ENCODE data around the gene GBGT1.

GBGT1 gene

DNA sequence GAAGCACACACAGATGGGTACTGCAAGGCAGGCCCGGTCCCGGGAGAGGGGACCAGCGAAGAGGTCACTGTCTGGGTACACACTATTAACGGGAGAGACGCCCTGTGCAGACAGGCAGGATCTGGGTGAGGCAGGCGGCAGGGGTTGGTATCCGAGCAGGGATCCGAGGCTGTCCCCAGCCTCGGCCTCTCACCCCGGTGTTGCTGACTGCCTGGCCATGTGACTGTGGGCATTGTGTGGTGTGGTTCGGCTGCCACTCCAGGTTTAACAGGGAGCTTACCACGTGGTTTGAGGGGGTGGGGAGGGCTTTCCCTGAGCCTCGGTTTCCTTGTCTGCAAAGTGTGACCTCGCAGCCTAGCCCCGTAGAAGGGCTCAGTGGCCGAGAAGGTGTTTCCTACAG lies 31.5 kb downstream of the GBGT1 start:
- H3K4me3 ChIP-seq (ENCODE audit: low read depth, low read length) = no peak overlapping the region
- no peak for DNase-seq (ENCODE audit: low read depth)

DNA sequence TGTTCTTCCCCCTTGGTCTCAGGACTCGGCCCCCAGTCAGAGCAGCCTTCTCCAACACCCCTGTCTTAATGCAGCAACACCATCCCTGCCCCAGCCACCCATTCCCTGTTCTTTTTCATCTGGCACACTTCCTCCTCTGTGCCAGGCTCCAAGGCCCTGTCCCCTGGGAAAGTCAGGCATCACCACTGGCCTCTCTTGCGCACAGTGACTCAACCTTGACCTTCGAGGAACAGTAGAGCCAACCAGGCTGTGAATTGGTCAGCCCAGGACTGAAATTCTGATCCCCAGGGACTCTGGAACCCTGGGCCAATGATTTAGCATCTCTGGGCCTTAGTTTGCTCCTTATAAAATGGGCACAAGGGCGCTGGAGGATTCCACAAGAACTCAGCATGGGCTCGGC lies 32.2 kb downstream of the GBGT1 start:
- H3K4me3 ChIP-seq (ENCODE audit: low read depth, low read length) = no peak overlapping the region
- DNase-seq (ENCODE audit: low read depth) = no peak

DNA sequence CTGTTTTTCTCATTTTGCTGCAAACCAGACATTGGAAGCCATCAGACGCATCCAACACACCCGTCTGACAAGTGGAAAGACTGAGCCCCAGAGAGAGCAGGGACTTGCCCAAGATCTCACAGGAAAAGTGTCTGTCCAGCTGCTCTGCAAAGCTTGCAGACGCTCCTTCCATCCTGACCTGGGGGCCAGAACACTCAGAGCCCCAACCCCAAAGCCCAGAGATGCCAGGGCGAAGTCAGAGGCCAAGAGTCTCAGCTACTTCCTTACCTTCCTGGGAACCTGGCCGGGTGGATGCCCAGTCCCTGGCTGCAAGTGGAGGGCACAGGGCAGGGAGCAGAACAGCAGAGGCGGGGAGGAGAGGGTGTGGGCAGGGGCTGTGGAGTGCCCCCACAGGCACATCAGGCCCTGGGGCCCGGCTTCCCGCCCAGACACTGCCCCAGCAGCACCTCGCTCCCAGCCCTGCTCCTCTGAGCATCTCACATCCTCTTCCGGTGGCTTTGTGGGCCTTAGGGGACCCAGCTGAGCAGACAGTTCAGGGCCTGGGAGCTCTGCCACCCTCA lies 32.9 kb downstream of the GBGT1 start:
- no peak for DNase-seq (ENCODE audit: low read depth)
- no peak overlapping the region for H3K4me3 ChIP-seq (ENCODE audit: low read depth, low read length)

DNA sequence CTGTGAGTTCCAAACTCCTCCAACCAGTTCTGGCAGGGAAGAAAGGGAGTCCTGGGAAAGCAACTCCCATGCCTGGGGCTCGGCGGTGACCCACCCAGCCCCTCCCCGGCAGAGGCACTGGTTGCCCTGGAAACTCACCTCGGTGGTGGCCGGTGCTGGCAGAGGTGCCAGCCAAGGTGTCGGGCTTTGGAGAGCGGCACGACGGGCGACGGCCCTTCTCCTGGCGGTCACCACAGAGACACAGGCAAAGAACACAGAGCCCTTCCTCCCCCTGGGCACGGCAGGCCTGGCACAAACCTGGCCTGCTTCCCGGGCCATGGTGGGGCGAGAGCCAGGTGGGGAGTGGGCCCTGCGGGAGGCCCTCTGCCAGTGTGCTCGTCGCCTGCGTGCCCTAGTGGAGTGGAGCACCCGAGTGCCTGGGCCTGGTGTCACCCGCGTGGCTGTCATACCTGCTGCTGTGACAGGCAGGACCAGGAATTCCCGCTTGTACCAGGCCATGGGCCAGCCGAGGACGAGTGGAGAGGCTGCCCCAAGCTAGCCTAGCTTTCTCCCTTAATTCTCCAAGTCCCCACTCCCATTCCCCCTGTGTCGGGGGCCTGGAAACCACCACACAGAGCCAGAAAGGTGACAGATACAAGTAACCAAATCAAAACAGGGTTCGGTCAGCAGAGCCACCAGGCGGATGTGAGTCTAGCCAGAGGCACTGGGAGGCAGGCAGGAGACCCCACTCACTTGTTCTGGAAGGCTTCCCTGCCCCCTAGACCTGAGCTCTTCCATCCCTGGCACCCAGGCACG lies 34.5 kb downstream of the GBGT1 start:
- no peak overlapping the region for H3K4me3 ChIP-seq (ENCODE audit: low read depth, low read length)
- no peak for DNase-seq (ENCODE audit: low read depth)

DNA sequence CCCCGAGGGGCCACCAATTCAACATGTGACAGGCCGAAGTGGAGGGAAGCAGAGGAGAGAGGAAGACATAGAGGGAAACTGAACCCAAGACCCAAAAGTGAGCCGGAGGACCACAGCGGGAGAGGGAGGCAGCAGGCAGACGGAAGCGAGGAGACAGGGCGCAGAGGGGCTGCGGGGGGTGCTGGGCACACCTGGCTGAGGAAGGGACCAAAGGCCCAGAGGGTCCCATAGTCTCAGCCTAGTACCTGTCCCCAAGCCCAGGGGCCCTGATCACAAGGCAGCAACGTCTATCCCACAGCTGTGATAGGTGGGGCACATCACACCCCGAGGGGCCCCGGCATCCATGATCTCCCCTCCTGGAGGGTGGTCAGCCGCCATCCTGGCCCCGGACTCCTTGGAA lies 35.6 kb downstream of the GBGT1 start:
- no peak overlapping the region for H3K4me3 ChIP-seq (ENCODE audit: low read depth, low read length)
- no peak for DNase-seq (ENCODE audit: low read depth)

DNA sequence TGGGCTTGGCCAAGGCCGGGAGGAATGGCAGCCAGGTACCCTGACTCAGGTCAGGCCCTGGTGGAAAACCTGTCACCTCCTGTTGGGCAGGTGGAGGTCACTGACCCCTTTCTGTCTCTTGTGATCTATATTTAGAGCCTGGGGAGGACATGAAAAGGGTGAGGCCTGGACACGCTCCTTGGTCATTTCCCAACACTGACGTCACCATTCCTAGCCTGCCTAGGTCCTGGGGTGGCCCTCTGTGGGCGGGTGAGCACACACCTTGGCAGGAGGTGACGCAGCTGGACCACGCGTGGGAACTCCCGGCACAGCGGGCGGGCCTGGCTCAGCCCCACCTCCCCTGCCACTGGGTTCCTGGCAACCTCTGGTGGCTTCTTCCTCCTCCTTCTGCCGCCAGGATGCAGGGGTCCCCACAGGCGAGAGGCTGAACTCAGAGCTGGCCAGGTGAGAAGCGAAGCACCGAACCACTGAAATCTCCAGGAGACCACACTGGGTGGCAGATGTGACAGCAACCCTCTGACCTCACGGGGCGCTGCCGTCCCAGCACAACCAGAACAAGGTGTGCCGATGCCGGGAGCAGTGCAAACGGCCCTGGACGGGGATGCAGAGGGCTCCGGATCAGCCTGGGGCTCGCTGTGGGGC lies 36.3 kb downstream of the GBGT1 start:
- no peak overlapping the region for H3K4me3 ChIP-seq (ENCODE audit: low read depth, low read length)
- DNase-seq (ENCODE audit: low read depth) = no peak

DNA sequence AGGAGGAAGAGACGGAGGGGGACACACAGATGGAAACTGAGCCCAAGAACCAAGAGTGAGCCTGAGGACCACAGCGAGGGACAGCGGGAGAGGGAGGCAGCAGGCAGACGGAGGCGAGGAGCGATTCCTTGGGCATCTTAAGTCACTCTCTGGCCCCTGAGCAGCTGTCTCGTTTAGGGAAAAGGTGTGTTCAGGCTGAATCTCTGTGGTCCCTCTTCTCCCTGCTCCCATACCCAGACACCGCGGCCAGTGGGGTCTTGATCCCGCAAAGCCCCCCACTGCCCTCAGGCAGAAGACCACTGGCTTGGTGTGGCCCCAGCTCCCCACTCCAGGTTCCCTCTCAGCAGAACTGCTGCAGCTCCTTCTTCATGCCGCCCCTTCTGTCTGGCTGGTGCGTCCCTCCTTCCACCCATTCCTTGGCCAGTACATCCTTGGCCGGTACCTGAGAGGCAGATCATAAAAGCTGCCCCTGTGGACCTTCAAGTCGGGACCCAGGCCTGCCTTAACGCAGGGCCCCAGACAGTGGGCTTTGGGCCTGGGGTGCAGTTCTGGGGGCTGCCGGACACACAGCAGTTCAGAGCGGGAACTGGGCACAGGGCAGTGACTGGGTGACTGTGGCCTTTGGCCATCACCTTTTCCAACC lies 36.9 kb downstream of the GBGT1 start:
- H3K4me3 ChIP-seq (ENCODE audit: low read depth, low read length) = no peak overlapping the region
- DNase-seq (ENCODE audit: low read depth) = no peak

DNA sequence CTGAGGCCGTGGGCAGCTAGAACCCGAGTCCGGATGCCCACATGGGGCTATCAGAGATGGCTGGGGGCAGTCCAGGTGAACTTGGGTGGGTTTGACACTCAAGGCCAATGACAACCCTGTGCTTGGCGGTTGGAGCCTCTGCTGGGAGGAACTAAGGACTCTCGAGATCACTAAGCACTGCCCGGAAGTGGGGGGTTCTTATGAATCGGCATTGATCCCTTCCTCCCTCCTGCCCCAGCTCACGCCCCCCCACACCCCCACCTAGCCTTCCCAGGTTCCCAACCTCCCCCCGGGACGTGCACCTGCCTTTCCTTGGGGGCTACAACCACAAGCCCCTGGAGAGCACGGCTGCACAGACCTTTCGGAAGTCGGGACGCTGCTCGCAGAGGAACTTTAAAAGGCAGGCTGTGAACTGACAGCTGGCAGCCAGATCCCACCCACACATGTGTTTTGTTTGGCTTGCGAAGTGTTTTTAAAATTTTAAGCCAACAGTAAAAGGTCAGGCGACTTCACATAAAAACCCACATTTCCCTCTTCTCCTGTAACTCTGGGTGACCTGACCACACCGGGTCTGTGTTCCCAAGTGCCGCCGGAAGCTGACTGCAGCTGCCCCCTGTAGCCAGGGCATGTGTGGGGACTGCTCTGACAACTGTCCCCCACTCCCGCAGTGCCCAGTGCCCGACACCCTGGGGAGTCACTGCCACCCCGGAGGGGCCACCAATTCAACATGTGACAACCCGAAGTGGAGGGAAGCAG lies 37.6 kb downstream of the GBGT1 start:
- no peak for DNase-seq (ENCODE audit: low read depth)
- no peak overlapping the region for H3K4me3 ChIP-seq (ENCODE audit: low read depth, low read length)

DNA sequence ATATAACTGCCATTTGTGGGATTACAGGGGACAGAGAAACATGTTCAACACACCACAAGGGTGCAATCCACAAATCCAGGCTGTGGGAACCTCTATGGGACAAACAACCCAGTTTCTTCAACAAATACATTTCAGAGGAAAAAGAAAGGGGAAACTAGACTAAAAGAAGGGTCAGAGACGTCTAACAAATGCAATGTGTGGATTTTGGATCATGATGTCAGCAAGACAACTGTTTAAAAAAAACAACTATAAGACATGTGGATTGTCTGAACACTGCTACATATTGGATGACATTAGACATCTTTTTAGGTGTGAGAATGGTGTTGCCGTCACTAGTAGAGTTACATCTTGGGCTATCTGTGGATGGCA lies 38.8 kb downstream of the GBGT1 start:
- DNase-seq (ENCODE audit: low read depth) = no peak
- no peak overlapping the region for H3K4me3 ChIP-seq (ENCODE audit: low read depth, low read length)

DNA sequence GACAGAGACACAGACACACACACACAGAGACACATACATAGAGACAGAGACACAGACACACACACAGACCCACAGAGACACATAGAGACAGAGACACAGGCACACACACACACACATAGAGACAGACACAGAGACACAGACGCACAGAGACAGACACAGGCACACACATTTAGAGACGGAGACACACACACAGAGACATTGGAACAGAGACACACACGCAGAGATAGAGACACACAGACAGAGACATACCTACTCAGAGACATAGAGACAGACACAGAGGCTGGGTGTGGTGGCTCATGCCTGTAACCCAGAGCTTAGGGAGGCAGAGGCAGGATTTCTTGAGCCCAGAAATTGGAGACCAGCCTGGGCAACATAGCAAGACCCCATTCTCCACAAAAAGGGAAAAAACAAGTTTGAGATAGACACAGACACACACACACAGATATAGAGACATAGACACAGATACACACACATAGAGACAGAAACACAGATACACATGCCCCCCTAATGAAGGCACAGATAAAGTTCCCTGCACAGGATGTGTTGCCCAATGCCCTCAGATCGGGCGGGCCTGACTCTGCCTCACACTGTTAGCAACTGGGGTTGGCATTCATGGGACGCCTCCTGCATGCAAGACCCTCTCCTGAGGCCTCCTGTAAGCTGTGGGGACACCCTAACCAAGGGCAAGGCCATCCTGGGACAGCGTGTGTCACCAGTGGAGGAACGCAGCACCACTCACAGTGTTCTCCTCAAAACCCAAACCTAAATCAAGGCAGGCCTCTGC lies 39.4 kb downstream of the GBGT1 start:
- H3K4me3 ChIP-seq (ENCODE audit: low read depth, low read length) = no peak overlapping the region
- DNase-seq (ENCODE audit: low read depth) = no peak

DNA sequence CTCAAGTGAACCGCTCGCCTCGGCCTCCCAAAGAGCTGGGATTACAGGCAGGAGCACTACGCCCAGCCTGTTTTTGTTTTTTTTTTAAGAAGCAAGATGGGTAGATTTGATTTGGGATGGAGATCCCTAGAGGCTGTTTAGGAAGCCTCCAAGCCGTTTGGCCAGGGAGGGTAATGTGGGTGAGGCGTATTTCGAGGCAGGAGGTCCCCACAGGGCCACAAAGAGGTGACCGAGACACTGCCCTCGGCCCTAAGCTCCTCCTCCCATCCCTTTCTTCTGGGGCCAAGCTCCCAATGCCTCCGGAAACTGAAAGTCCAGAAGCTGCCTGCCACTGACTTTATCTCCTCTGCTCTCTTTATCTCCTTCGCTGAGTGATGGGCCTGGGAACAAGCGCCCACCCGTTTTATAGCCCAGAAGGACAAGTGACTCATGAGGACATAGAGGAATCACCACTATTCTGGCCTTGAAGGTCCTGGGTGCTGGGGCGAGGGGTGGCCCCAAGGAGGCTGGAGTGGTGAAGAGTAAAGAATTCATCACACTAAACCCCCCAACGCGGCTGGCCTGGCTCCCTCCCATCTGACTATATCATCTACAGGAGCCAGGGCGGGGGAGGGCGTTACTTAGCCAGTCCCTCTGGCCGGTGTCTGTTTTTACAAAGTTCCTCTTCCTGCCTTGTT lies 40.6 kb downstream of the GBGT1 start:
- H3K4me3 ChIP-seq (ENCODE audit: low read depth, low read length) = no peak overlapping the region
- no peak for DNase-seq (ENCODE audit: low read depth)

DNA sequence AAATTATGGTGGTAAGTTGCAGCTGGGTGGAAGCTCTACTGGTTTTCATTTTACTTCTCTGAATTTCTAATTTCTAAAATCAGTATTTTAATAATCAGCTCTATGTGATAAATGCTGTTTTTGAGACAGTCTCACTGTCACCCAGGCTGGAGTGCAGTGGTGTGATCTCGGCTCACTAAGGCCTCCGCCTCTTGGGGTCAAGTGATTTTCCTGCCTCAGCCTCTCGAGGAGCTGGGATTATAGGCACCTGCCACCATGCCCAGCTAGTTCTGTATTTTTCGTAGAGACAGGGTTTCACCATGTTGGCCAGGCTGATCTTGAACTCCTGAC lies 41.1 kb downstream of the GBGT1 start:
- no peak overlapping the region for H3K4me3 ChIP-seq (ENCODE audit: low read depth, low read length)
- DNase-seq (ENCODE audit: low read depth) = no peak

DNA sequence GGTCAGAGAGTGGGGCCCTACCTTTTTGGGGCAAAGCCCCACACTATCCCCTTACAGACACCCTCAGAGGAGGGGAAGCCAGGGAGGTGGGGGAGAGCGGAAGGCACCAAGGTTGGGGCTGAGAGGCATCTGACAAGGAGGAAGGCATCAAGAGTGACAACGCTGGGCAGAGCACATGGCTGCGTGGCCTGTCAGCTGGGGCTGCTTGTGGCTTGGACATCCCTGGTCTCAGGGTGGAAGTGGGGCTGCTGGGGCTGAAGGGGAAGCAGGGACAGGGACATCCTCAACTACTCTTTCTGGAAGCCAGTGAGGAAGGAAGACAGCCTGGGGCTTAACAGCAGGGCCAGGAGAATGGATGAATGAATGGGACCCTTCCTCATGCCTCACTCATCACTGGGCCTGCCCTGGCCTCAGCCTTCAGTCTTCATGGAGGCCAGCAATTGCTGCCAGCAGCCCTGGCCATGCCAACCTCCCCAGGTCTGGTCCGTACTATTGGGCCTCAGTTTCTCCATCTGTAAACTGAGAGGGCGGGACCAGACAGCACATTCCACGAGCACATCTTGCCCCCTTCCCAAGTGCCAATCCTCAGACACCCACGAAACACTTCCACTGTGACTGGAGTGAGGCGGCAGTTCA lies 41.7 kb downstream of the GBGT1 start:
- no peak overlapping the region for H3K4me3 ChIP-seq (ENCODE audit: low read depth, low read length)
- DNase-seq (ENCODE audit: low read depth) = no peak

DNA sequence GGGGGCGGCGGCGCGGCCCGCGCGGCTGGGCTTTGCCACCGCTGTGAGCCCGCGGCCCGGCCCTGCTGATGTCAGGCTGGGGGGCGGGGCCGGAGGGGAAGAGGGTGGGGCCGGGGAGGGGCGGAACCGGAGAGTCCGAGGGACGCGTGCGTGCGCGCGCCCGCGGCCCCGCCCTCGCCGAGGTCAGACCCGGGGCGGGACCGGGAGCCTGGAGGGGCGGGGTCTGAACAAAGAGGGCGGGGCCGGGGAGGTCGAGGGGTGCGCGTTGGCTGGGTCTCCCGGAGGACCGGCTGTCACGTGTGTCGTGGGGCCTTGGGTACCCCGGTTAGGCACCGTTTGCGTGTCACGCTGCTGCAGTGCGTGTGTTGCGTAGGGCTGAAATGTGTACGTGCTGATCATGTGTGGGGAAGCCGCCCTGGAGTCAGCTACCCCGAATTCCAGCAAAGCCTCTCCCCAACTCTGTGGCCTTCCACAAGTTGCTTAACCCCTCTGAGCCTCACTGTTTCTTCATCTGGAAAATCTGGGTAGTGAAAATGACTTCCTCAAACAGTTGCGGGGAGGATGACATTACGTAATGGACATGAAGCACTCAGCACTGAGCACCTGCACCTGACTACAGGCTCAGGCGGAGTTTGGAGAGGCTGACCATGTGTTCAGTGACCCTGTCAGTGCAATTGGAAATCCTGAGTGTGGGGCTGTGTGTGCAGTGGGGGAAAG lies 42.4 kb downstream of the GBGT1 start, which contains the start of gene RALGDS:
Gene RALGDS (minus strand): TSS at position 43 of the 717 bp plus-strand sequence. CDS start 86 bp downstream, outside the sequence.
- DNase-seq (ENCODE audit: low read depth) = no peak

DNA sequence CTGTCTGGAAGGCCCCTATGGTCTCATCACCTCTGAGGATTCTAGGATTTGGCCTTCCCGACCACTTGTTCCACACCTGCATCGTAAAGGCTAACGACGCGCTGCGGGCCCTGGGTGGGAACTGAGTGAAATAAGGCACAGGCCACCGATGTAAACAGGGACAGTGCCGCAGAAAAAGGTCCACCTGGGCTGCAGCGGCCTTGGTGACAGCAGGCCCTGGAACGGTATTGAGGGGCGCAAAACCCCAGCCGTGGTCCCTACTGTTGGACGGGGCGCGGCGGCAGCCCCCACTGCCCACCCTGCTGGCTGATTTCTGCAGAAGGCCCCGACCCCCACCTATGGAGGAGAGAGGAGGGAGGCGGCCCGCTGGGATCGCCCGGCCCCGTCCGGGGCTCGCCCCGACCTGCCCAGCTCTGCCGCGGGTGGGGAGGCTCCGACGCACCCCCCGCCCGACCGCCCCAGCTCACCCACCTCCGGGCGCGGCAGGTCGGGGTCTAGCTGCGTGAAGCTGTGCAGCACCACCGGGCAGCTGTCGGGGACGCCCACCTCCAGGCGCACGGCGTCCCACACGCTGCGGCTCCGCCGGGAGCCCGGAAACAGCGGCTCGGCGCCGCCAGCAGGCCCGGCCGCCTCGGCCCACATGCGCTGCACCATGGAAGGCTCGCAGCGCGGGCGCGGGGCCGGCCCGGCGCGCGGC lies 43.1 kb downstream of the GBGT1 start:
- peak overlapping the region; percentile 60 for H3K4me3 ChIP-seq (ENCODE audit: low read depth, low read length)
- DNase-seq (ENCODE audit: low read depth) = no peak

More for the DNA sequence above, 42.4 kb downstream of the GBGT1 start, which contains the start of gene RALGDS:
- peak within 1 kb of the TSS; percentile 60 for H3K4me3 ChIP-seq (ENCODE audit: low read depth, low read length)

DNA sequence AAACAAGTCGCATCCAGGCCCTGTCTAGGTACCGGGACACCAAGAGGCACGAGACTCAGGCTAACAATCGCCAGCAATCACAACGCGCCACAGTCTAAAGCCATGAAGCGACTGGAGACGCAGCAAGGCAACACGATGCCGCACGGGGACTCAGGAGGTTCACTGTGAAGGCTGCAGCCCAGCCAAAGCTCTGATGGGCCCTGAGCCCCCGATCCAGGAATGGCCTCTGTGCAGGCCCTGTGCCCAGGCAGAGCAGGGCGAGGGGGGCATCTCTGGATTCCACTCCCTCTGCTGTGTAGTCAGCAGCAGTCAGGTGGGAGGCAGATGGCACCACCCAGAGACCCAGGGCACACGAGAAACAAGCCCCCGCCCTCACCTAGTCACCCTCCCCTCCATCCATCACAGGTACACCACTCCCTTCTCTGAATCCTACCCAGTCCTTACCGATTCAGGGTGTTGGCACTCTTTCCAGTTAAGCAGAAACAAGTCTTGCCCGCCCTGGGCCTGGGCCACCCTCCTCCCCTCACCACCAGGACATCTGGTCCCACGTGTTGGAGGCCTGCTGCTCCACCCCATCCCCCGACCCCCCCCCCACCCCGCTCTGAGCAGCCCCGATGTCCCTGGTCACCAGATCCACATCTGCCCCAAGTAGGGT lies 43.7 kb downstream of the GBGT1 start:
- H3K4me3 ChIP-seq (ENCODE audit: low read depth, low read length) = peak overlapping the region; percentile 60
- no peak for DNase-seq (ENCODE audit: low read depth)
